GM12878 (cell line): ENCODE data around the gene RALGPS1. TPM values are rescaled to one million over a fixed set of nuclear protein-coding genes. Genes with fewer than 3 reads are reported as not detected.

Experiments used
- ATAC-seq: fragments of 200-7000 bp; cut with Tn5 transposase; 3 replicates; pipeline ENCODE4 v1.9.1; 2020; ENCODE audit warnings: mild to moderate bottlenecking, moderate library complexity
- BruUV-seq: library from RNA; stranded (reverse); fragments of 400-500 nt; replicated peaks from 2 replicates; lab custom pipeline; 2021; lab: Mats Ljungman, UMichigan
- CTCF ChIA-PET: fragments of 300-600 bp; sonication (Branson Sonifier 250); formaldehyde crosslinking; extraction: SDS; loops from one replicate; lab custom pipeline; 2021; ENCODE audit warnings: inconsistent platforms; lab: Yijun Ruan, JAX
- POLR2A ChIA-PET: fragments of 350-600 bp; formaldehyde crosslinking; extraction: SDS; loops from one replicate; lab custom pipeline; 2021; ENCODE audit warnings: inconsistent platforms; lab: Charles Lee
- RAD21 ChIA-PET: fragments of 300-600 bp; sonication (Branson Sonifier 250); formaldehyde crosslinking; loops from one replicate; lab custom pipeline; 2023; ENCODE audit warnings: antibody characterized with exemption; ENCODE audit not compliant: unreplicated experiment; lab: Charles Lee
- SMC1A ChIA-PET: fragments of 300-600 bp; sonication (Branson Sonifier 250); formaldehyde crosslinking; loops from one replicate; lab custom pipeline; 2023; ENCODE audit not compliant: unreplicated experiment, uncharacterized antibody; lab: Charles Lee
- DNase-seq: peaks from one replicate; pipeline ENCODE4 v3.0.0-alpha.2; 2011; ENCODE audit warnings: low read depth, low spot score
- FAIRE-seq: peaks from 3 replicates; lab custom pipeline; 2011; peaks lifted over from hg19 to GRCh38; lab: Jason Lieb, UNC
- H2AFZ ChIP-seq: 2 replicates; pipeline ENCODE4 v1.6.0; 2011; ENCODE audit warnings: low read depth, low read length, control low read depth; ENCODE audit not compliant: control insufficient read depth
- H3K27ac ChIP-seq: 2 replicates; pipeline ENCODE4 v1.5.1; 2011; ENCODE audit warnings: control low read depth; ENCODE audit not compliant: control insufficient read depth, insufficient read depth
- H3K27me3 ChIP-seq, 2 experiments: replicated peaks in 1 of 2; 2 replicates each; pipeline versions ENCODE4 v1.6.0 to v1.6.1; 2011; ENCODE audit warnings: low read length in 1 of 2; ENCODE audit not compliant: control insufficient read depth in 2 of 2, insufficient read depth in 2 of 2
- H3K36me3 ChIP-seq, 2 experiments: 2 replicates each; pipeline ENCODE4 v1.5.1; 2011; ENCODE audit warnings: low read length in 1 of 2; ENCODE audit not compliant: control insufficient read depth in 2 of 2, insufficient read depth in 2 of 2
- H3K4me1 ChIP-seq: 2 replicates; pipeline ENCODE4 v1.6.1; 2011; ENCODE audit warnings: mild to moderate bottlenecking, low read length, moderate library complexity, mixed read lengths; ENCODE audit not compliant: control insufficient read depth, insufficient read depth
- H3K4me2 ChIP-seq: 2 replicates; pipeline ENCODE4 v1.6.0; 2011; ENCODE audit warnings: control low read depth; ENCODE audit not compliant: control insufficient read depth, insufficient read depth
- H3K4me3 ChIP-seq: fragments of 200-600 bp; sonication (generic); 2 replicates; pipeline ENCODE4 v1.5.1; 2016
- H3K79me2 ChIP-seq: 2 replicates; pipeline ENCODE4 v1.6.0; 2011; ENCODE audit warnings: low read length; ENCODE audit not compliant: control insufficient read depth, insufficient read depth
- H3K9ac ChIP-seq: 2 replicates; pipeline ENCODE4 v1.8.0; 2011; ENCODE audit warnings: low read length, control low read depth, mixed read lengths; ENCODE audit not compliant: control insufficient read depth, insufficient read depth
- H3K9me3 ChIP-seq: replicated peaks from 3 replicates; pipeline ENCODE4 v1.5.1; 2011; ENCODE audit warnings: mild to moderate bottlenecking, low read length; ENCODE audit not compliant: control insufficient read depth, insufficient read depth
- H4K20me1 ChIP-seq: 2 replicates; pipeline ENCODE4 v1.6.0; 2011; ENCODE audit not compliant: control insufficient read depth, insufficient read depth
- MEF2B ChIP-seq: fragments of 450-650 bp; IDR thresholded peaks from 2 replicates; pipeline ENCODE4 v1.6.1; 2018; ENCODE audit warnings: mild to moderate bottlenecking, moderate library complexity; ENCODE audit not compliant: partially characterized antibody, poor library complexity, severe bottlenecking
- PAX8 ChIP-seq: fragments of 450-650 bp; IDR thresholded peaks from 2 replicates; pipeline ENCODE4 v1.6.1; 2017; ENCODE audit warnings: mild to moderate bottlenecking, moderate library complexity
- WRNIP1 ChIP-seq: IDR thresholded peaks from 2 replicates; pipeline ENCODE4 v1.6.1; 2011; ENCODE audit warnings: low read depth, low read length, improper control_type of control experiment, borderline replicate concordance
- WGBS: methylation state at CpG from one replicate; pipeline ENCODE4 v1.1.6; 2016; ENCODE audit warnings: low lambda C conversion rate; ENCODE audit not compliant: insufficient replicate concordance, insufficient coverage; ENCODE audit errors: missing lambda C conversion rate; 5-methylcytosine and 5-hydroxymethylcytosine counted together
- in situ Hi-C: fragments of 300-500 bp; cut with MboI; formaldehyde crosslinking; loops from 9 replicates; pipeline ENCODE4 v1.14.3; 2018; ENCODE audit warnings: mixed read lengths
- intact Hi-C: fragments of 100-400 bp; cut with micrococcal nuclease; formaldehyde crosslinking; loops from one replicate; pipeline ENCODE4 v1.14.2; 2022; ENCODE audit not compliant: unreplicated experiment
- polyA plus RNA-seq, 11 experiments: library from polyadenylated mRNA; depleted of rRNA in 4 of 11; unstranded in 6 of 11; stranded (reverse) in 5 of 11; fragments of >200 nt; fragmentation: Nextera tagmentation in 4 of 11; fragmentation: Illumina TruSeq in 1 of 11; extraction: Ambion mirVana in 4 of 11; extraction: Trizol in 1 of 11; gene quantifications; 1 replicate in 1 of 11; 2 replicates in 10 of 11; pipeline versions ENCODE4 v1.2.1 to v1.2.3, GENCODE V29; 2011 to 2016; ENCODE audit warnings: inconsistent platforms in 2 of 11, missing spikeins in 2 of 11, low read depth in 1 of 11
- total RNA-seq, 4 experiments: library from RNA; depleted of rRNA in 3 of 4; stranded (reverse); fragments of >200 nt in 3 of 4; fragmentation: Illumina TruSeq in 1 of 4; extraction: Trizol in 1 of 4; gene quantifications; 2 replicates each; pipeline versions ENCODE4 v1.2.1 to v1.2.3, GENCODE V29; 2013 to 2021
- TF ChIP-seq, protein P1 (sequence below): IDR thresholded peaks from 2 replicates; pipeline ENCODE4 v1.6.1; 2012; ENCODE audit warnings: mild to moderate bottlenecking, low read depth, low read length

The RALGPS1 gene
- total and polyA plus RNA-seq, 10 of the 15 experiments (the other 5 are each of a cell fraction or from before 2014, with no cell fraction given): 0.13 to 5.6 (median 2.7) TPM

DNA sequence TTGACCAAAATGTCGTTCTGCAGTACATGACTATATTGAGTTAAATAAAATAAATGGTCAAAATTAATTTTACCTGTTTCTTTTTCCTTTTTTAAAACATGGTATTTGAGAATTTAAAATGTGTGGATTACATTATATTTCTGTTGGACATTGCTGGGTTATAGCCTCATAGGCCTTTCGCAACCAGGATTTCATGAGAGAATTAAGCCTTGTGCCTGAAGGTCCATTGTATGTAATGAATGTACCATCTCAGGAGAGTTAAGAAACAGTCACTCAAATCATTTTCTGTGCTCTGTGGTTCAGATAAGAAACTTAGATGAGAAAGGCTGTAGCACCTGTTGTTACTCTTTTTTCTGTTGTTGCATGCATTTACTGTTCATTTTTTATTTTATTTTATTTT, 104.4 kb downstream of the RALGPS1 start:
- TF ChIP-seq MEF2B (no peak), WRNIP1 (no peak), PAX8 (no peak)
- TF ChIP-seq, protein P1, sequence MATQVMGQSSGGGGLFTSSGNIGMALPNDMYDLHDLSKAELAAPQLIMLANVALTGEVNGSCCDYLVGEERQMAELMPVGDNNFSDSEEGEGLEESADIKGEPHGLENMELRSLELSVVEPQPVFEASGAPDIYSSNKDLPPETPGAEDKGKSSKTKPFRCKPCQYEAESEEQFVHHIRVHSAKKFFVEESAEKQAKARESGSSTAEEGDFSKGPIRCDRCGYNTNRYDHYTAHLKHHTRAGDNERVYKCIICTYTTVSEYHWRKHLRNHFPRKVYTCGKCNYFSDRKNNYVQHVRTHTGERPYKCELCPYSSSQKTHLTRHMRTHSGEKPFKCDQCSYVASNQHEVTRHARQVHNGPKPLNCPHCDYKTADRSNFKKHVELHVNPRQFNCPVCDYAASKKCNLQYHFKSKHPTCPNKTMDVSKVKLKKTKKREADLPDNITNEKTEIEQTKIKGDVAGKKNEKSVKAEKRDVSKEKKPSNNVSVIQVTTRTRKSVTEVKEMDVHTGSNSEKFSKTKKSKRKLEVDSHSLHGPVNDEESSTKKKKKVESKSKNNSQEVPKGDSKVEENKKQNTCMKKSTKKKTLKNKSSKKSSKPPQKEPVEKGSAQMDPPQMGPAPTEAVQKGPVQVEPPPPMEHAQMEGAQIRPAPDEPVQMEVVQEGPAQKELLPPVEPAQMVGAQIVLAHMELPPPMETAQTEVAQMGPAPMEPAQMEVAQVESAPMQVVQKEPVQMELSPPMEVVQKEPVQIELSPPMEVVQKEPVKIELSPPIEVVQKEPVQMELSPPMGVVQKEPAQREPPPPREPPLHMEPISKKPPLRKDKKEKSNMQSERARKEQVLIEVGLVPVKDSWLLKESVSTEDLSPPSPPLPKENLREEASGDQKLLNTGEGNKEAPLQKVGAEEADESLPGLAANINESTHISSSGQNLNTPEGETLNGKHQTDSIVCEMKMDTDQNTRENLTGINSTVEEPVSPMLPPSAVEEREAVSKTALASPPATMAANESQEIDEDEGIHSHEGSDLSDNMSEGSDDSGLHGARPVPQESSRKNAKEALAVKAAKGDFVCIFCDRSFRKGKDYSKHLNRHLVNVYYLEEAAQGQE: no peak
- ChIA-PET SMC1A (interaction anchor here (4.9 kb wide), 1 partner anchor 11 kb away, joined by 17 read pairs; no protein-coding TSS in a partner anchor), POLR2A (interaction anchor here (0.9 kb wide), 1 partner anchor 18 kb away, joined by 3 read pairs; no protein-coding TSS in a partner anchor), RAD21 (no interaction called here), CTCF (interaction anchor here (0.9 to 1.2 kb wide), 2 partner anchors 8 to 11 kb away, joined by 3 read pairs; no protein-coding TSS in a partner anchor)
- no peak overlapping the region for H3K4me3 ChIP-seq
- no peak for FAIRE-seq
- no peak overlapping the region for H3K4me2 ChIP-seq
- no peaks in the 10 kb centered on the region for H3K27me3 ChIP-seq
- no peak overlapping the region for H3K9ac ChIP-seq
- no peak for DNase-seq
- H3K4me1 ChIP-seq: peaks cover 3% of the 10 kb centered on the region; the same call in 1 of the 2 replicates
- no peaks in the 10 kb centered on the region for H3K79me2 ChIP-seq
- in situ Hi-C loops: no loop called here
- H3K9me3 ChIP-seq: no peaks in the 10 kb centered on the region
- no peak for ATAC-seq
- no peaks in the 10 kb centered on the region for H3K36me3 ChIP-seq
- no peak overlapping the region for H3K27ac ChIP-seq
- intact Hi-C loops: no loop called here
- no peaks in the 10 kb centered on the region for H4K20me1 ChIP-seq
- no TSS peak for BruUV-seq
- 77% methylated on average over 2 of the region's 2 CpGs for WGBS
- H2AFZ ChIP-seq: no peak overlapping the region
